D341Med (cell line): ENCODE data around the gene TNFRSF25.

Experiments
- DNase-seq: peaks from one replicate; pipeline ENCODE4 v3.0.0; 2012; ENCODE audit warnings: low spot score

Gene TNFRSF25

GRCh38 chr1:6487804-6488484 is 22.0 kb upstream of the TNFRSF25 start:
- DNase-seq, result no peak

GRCh38 chr1:6486433-6487011 is 20.5 kb upstream of the TNFRSF25 start:
- DNase-seq, result peak; percentile 87

- no peak for DNase-seq
Measured at GRCh38 chr1:6485168-6486101, 19.5 kb upstream of the TNFRSF25 start.

GRCh38 chr1:6484826-6485167 is 18.8 kb upstream of the TNFRSF25 start:
- no peak for DNase-seq

- DNase-seq, result no peak
Measured at GRCh38 chr1:6483761-6484117, 17.8 kb upstream of the TNFRSF25 start.

- DNase-seq, result no peak
Measured at GRCh38 chr1:6483017-6483760, 17.2 kb upstream of the TNFRSF25 start.

GRCh38 chr1:6481820-6482219 is 15.8 kb upstream of the TNFRSF25 start:
- DNase-seq, result no peak

- DNase-seq, result no peak
Measured at GRCh38 chr1:6477039-6477820, 11.3 kb upstream of the TNFRSF25 start.

GRCh38 chr1:6476483-6476882 is 10.5 kb upstream of the TNFRSF25 start:
- no peak for DNase-seq

GRCh38 chr1:6475381-6476133 is 9.6 kb upstream of the TNFRSF25 start:
- peak; percentile 86 for DNase-seq

GRCh38 chr1:6474815-6475282 is 8.9 kb upstream of the TNFRSF25 start:
- DNase-seq, result no peak

- no peak for DNase-seq
Measured at GRCh38 chr1:6473974-6474814, 8.2 kb upstream of the TNFRSF25 start.

- no peak for DNase-seq
Measured at GRCh38 chr1:6473156-6473555, 7.2 kb upstream of the TNFRSF25 start.

- DNase-seq, result no peak
Measured at GRCh38 chr1:6472391-6472790, 6.4 kb upstream of the TNFRSF25 start.

- no peak for DNase-seq
Measured at GRCh38 chr1:6471970-6472368, 6.0 kb upstream of the TNFRSF25 start.

- no peak for DNase-seq
Measured at GRCh38 chr1:6471086-6471969, 5.4 kb upstream of the TNFRSF25 start.

- DNase-seq, result no peak
Measured at GRCh38 chr1:6470132-6471085, 4.4 kb upstream of the TNFRSF25 start.
